HG03139 (cell line): ENCODE data around the gene SSTR5.
"Not testable (repeated sequence)": the region's sequence is repeated elsewhere in the genome, so short reads cannot be mapped to it uniquely, and the experiment has no call there.

Experiments used
- ATAC-seq: cut with Tn5 transposase; IDR thresholded peaks from one replicate; pipeline ENCODE4 v1.9.1; 2021; ENCODE audit not compliant: unreplicated experiment

SSTR5 gene

DNA sequence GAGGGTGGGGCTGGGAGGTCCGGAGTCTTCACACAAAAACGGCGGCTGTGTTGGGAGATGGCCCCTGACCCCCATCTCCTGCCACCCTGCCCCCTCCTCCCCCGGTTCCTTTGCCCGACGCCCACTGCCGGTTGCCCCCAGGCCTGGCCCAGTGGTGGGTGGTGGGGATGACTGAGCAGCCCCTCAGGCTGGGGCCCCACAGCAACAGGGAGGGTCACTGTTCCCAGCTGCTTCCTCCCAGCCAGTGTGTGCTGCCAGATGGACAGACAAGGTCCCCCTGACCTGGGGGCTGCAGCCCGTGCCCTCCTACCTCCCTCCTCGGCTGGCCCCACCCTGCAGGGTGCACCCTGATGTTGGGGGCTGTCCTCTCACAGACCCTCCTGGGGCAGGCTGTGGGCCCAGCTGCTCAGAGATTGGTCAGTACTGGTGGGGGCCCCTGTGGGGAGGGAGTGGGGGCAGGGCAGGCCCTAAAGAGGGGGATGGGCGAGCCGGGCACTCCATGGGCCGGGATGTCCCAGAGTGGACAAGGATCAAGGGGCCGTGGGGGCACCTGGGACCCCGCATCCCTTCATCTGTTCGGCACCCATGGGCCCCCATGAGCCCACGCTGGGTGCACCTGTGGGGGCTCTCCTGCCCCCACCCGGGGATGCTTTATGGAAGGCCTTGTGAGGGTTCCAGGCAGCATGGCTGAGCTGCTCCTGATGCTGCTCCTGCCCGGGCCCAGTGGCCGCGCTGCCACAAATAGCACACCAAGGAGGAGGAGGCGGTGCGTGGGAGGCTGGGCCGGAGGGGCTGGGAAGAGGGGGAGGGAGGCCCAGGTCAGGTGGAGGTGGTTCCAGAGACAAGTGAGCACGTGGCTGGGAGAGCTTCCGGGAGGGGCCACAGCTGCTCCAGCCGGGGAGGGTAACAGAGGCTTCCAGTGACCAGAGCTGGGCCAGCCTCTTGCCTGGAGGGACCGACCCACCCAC is 18.4 kb downstream of the SSTR5 start:
- no peak for ATAC-seq

DNA sequence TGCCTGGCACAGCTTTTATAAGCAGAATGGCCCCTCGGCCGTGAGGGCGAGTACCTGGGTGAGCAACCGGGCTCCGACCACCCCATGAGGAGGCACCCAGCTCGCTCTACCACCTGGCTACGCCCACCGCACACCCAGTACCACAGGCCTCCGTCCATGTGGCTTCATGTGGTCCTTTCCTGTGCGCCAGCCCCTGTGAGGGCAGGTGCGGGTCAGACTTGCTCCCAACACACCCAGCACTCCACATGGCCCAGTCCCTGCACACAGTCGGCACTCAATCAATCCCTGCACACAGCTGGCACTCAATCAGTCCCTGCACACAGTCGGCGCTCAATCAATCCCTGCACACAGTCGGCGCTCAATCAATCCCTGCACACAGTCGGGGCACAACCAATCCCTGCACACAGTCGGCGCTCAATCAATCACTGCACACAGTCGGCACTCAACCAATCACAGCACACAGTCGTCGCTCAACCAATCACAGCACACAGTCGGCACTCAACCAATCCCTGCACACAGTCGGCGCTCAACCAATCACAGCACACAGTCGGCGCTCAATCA is 19.5 kb downstream of the SSTR5 start:
- ATAC-seq, result no peak

DNA sequence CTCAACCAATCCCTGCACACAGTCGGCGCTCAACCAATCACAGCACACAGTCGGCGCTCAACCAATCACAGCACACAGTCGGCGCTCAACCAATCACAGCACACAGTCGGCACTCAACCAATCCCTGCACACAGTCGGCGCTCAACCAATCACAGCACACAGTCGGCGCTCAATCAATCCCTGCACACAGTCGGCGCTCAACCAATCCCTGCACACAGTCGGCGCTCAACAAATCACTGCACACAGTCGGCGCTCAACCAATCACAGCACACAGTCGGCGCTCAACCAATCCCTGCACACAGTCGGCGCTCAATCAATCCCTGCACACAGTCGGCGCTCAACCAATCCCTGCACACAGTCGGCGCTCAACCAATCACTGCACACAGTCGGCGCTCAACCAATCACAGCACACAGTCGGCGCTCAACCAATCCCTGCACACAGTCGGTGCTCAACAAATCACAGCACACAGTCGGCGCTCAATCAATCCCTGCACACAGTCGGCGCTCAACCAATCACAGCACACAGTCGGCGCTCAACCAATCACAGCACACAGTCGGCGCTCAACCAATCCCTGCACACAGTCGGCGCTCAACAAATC is 20.2 kb downstream of the SSTR5 start:
- not testable (repeated sequence) for ATAC-seq

DNA sequence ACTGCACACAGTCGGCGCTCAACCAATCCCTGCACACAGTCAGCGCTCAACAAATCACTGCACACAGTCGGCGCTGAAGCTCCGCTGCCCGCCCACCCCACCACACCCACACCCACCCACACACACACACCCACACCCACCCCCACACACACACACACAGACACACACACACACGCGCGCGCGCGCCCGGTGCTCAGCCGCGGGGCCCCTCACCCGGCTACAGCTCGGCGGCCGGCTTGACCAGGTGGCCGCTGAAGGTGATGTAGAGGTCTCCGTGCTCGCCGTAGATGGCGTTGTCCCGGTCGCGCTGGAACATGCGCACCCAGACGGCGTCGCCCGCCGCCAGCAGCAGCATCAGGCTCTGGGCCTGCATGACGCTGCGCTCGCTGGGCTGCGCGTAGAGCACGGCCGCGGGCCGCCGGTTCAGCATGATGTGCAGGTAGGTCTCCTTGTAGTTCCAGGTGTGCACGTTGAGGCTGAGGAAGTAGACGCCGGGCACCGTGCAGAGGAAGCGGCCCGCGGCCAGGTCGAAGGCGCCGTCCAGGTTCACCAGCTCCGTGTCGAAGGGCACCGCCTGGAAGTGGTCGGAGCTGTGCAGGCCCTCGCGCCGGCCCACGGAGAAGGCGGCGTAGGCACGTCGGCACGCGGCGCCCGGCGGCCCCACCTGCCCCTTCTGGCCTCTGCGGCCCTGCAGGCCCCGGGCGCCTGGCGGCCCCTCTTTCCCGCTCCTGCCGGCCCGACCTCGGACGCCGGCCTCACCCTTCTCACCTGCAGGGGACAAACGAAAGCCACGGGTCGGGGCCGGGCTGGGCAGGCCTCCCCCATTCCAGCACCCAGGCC is 21.0 kb downstream of the SSTR5 start:
- no peak for ATAC-seq

DNA sequence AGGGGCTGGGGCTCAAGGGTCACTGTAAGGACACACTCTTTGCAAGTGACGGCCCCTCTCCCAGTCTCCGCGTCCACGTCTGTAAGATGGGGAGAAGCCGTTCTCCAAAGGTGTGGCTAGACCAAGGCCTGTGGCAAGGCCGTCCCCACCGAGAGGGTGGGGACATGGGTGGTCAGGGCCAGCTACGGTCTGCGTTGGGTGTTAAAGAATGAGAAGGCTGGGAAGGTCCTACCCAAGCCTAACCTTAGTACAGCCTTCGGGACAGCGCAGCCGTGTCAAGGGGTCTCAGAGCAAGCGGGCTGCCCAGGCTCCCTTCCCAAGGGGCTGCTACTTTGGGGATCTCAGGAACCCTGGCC is 21.6 kb downstream of the SSTR5 start:
- no peak for ATAC-seq

DNA sequence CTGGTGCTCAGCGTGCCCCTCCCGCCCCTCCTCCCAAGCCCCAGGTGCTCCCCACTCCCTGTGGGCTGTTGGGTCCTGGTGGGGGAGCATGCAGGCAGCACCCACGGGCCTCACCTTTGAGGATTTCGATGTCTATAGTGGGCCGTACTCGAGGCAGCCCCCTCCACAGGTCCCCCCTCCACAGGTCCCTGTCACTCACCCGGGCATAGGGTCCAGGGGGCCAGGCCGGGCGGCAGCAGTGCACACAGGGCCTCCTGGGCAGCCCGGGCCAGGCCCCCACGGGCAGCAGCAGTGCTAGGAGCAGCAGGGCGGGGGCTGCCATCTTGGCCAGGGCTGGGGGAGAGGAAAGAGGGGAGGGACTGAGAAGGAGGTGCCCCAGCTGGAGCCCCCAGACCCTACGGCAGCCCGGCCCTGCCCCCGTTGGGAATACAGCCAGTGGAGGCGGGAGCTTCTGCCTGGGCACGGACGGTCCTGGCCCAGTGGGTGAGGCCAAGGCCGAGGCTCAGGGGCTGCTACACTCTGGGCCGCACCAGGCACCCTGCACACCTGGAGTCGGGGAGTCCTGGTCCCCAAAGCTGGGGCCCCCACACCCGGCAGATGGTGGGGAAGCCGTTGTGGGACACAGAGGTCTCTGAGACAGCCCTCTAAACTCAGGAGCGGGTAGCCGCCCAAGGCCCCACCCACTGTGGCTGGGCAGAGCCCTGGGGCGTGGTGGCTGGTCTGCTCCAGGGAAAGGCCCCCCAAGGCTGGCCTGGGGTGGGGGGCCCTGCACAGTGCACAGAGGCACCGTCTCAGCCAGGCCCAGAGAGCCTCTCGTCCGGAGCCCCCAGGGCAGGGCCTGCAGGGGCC is 22.3 kb downstream of the SSTR5 start:
- no peak for ATAC-seq

DNA sequence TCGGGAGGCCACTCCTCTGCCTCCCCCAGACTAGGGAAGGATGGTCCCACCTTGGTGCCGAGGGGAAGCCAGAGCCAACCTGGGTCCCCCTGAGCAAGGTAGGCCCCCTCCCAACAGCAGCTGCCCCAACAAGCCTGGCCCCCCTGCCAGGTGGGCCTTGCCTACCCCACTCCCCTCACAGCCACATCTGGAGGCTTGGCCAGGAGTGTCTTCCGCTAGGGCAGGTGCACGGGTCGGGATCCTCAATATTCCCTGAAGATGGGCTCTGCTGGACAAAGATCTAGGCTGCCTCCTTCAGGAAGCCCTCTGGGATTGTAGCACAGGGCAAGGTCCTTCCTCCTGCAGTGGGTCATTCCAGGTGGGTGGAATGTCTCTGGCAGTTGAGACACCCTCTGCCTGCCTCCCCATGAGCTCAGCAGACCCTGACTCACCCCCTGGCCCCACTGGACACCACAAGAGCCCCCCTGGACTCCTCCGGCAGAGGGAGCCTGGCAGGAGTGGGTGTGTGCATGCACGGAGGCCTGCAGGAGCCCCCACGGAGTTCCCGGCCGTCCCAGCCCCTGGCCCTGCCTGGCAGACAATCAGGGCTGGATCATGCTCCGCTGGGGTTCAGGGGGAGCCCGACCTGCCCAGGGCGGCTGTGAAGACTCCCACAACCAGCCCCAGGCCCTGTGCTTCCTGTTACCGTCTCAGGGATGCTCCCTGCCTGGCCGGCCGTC is 23.1 kb downstream of the SSTR5 start:
- no peak for ATAC-seq

DNA sequence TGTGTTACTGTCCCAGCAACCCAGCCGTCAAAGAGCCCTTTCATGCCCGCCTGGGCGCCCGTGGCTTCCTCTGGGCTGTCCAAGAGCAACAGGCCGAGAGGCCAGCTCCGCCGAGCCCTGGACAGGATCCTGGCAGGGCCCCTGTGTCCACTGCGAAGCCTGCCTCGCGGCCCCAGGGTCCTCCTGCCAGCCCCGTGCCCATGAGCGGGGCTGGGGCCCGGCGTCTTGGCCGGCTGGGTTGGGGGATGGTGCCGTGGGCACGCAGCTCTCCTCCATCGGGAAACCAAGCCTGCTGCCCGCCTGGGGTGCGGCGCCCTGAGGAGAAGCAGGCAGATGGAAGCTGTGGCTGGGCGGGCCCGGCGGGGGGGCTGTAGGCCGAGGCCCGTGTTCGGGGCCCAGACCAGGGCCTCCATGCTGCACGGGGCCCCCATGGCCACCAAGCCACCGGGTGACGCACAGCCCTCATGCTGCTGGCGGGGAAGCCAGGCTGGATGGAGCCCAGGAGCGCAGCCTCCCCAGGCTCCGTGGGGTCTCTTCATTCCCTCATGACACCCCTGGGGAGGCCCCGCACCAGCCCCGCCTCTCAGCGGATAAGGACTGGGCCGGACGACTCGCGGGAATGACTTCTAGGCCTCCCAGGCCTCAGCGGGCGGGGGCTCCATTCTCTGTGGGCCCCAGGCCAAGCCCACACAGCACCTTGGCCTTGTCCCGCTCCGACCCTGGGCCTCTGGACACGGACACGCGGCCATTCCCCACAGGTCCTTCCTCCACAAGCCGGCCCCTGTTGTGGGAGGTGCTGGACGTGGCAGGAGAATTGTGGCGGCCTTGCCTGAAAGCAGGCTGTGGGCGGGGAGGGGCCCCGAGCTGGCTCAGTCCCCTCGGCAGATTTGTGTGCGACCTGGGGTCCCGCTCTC is 23.9 kb downstream of the SSTR5 start, which contains the start of gene C1QTNF8:
C1QTNF8 (minus strand) TSS at position 76 of the 914 bp plus-strand sequence. CDS start 1,322 bp downstream, outside the sequence.
- ATAC-seq, result no peak

DNA sequence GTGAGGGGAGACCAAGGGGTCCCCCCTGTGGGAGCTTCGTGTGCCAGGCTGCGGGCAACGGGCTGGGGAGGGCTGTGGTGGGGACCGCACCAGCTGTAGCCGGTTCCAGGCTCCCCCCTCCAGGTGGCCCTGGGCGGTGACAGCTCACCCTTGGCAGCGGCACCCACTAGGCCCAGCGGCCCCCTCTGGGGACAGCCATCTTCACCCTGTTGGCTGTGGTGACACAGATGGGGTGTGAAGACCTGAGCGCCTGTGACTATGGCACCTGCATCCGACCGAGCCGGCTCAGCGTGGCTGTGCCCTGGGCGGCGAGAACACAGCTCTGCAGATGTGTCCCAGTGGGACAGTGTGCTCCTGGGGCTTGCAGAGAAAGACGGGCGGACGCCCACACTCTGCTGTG is 24.6 kb downstream of the SSTR5 start:
- no peak for ATAC-seq

DNA sequence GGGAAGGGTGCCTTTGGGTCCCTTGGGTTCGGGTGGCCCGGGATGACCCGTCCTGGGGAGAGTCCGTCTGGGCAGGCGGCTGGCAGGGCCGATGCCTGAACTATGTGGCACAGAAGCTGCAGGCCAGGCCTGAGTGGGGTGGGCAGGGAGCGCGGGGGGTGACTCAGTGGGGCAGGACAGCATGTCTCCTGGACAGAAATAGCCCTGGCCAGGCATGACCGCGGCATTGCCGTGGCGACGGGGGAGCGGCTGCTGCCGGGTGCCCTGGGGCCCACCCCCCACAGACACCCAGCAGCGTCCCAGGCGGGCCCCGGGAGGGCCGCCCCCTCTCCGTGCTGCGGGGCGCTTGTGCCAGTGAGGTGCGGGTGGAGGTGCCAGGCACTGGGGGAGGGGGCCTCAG is 25.3 kb downstream of the SSTR5 start:
- no peak for ATAC-seq

DNA sequence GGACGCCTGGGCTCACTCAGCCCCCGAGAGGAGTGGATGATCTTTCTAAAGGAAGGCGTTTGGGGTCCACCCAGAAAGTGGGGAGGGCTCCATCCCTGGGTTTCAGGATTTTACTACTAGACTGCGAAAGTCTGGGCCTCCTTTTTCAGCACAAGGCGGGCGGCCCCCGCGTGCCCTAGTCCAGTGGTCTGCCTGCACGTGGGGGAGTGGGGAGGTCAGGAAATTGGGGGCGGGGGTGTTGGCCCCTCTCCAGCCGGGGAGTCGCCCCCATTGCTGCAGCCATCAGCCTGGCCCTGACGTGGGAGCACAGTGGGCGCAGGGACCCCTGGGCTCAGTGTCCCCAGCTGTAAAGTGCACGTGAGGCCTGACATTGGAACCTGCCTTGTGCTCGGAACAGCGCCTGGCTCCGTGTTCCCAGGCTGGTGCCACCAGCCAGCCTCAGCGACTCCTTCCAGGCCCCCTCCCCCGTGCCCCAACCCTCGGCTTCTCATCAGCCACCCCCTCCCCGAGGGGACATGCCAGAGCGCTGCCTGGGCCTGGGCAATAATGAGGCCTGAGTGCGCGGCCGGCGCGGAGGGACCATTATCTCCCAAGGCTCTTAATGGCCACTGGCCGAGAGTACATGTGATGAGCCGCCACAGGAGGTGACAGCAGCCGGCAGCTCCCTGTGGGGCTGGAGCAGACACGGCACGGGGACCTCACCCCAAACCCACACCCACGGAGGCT is 25.9 kb downstream of the SSTR5 start:
- no peak for ATAC-seq

DNA sequence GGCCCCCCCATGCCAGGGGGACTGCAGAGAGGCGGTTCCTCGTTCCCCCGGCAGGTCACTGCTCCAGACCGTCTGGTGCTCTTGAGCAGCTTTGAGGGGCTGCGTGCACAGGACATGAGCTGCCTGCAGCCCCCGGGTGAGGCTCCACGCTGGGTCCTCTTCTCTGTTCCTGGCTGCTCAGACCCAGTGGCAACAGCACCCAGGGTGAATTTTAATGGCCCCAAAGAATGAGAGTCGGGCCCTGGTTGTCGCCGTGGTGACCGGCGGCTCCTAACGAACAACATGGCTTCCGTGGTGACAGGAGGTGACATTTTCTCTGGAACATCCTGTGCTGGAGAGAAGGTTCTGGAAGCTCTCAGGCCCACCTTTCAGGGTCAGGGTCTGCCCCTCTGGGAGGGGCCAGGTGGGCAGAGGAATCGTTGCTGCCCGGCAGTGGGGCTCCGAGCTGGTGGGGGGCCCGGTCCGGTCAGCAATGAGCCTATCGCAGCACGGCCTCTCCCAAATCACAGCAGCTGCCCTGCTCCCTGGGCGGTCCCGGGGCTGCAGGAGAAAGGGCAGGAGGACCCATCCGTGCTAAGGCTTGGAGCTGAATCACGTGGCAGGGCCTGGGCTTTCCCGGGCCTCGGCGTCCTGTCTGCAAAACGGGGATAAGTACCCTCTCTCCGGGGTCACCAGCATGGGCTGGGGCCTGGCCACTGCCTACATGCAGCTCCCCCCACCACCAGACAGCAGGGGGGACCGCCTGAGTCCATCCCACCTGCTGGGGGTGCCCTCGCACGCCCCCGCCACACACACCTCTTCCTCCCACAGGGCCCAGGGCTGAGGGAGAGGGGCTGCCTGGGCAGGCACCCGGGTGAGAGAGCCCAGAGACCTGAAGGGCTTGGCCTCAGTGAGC is 26.9 kb downstream of the SSTR5 start:
- no peak for ATAC-seq

DNA sequence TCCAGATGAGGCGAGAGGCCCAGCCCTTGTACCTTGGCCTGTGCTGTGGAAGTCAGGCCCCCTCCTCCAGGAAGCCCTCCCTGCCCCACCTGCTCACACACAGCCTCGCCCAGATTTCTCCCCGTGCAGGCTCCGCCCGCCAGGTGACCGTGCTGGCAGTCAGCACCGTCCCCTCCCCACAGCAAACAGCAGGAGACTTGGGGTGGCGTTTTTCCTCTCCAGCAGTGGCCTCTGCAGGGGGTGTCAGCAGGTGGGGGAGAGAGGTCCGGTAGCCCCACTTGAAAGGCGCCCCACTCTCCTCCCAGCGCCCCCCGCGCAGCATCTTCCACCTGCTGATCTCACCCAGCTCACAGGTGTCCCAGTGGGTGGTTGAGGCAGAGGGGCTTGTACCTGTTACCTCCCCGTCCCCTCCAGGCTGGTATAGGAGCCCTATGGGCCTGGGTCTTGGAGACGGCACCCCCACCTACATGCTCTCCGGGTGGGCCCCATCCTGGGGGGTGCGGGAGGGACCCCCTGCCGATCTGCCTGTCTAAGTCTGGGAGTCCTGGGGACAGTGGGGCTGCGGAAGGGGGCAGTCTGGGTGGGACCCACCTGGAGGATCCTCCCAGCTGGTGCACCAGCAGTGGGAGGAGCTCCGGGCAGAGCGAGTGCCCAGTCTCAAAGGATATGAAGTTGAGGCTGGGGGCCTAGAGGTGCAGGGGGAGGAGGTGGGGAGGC is 27.7 kb downstream of the SSTR5 start:
- no peak for ATAC-seq

DNA sequence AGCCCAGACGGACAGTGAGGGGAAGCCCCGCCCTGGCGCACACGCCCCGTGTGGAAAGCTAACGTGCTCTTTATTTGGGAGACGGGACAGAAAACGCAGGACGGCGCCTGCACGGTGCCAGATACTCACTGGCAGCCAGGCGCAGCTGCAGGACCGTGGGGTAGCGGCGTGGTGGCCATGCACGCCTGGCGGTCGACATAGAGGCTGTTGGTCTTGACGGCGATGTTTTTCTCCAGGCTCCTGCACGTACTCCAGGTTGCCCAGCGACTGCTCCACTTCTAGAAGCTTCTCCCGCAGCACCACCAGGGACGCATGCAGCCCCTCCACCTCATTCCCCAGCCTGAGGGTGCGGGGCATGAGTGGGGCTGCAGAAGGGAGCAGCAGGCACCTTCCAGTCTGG is 28.6 kb downstream of the SSTR5 start:
- ATAC-seq, result no peak

DNA sequence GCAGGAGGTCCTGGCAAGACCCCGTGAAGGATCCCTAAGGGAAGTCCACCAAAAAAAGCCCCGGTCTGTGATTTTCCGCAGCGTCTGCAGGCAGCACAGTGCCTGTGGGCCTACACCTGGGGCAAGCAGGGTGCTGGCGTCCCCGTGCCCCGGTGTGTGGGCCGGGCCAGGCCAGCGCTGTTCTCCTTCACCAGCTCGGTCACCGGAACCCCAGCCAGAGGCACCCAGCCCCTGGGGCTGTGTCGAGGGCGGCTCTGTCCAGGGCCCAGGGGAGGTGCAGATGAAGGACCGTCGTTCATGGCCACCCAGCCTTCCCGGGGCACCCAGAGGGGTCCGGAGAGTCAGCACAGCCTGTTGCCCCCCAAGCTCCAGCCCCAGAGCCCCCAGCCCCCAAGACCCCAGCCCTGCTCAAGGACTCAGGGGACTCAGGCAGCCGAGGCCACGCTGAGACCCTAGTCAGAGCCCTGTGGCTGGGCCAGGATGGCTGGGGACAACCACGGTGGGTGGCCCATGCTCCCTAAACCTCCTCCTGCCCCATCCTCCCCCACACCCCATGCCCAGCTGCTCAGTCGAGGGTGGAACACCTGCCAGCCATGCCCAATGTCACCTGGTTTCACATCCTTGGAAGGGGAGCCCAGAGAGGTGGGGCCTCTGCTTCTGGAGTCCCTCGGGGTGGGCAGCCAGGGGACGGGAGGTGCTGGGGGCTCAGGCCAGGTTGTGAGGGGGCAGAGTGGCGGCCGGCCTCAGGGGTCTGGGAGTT is 29.2 kb downstream of the SSTR5 start:
- ATAC-seq, result no peak

DNA sequence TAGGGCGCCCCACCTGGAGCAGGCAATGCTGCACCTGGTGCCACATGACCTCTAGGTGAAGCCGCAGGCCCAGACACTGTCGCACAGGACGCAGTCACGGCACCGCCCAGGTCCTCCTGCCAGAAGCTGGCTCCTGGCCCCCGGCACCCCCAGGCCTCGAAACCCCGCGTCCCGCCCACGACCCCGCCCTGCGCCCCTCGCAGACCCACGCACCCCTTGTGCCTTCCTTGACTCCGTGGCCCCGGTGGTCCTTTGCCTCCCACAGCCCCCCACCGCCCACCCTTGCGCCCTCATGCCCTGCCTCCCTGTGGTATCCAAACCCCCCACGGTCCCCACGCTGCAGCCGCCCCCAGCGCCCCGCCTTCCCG is 29.8 kb downstream of the SSTR5 start:
- ATAC-seq, result no peak
